Activated naive CD8-positive, alpha-beta T cell treated with anti-CD3 and anti-CD28 coated beads for 36 hours (primary cell): ENCODE data around the gene NTRK3. TPM values are rescaled to one million over a fixed set of nuclear protein-coding genes. Genes with fewer than 3 reads are reported as not detected.

Experiments used
- DNase-seq: peaks from one replicate; pipeline ENCODE4 v3.0.0; 2021
- H3K27ac Mint-ChIP-seq: one replicate; pipeline ENCODE4 v1.8.0; 2022; ENCODE audit warnings: mild to moderate bottlenecking, moderate library complexity, mixed read lengths
- H3K27me3 Mint-ChIP-seq: one replicate; pipeline ENCODE4 v1.8.0; 2022; ENCODE audit warnings: mild to moderate bottlenecking, mixed read lengths
- H3K36me3 Mint-ChIP-seq: one replicate; pipeline ENCODE4 v1.8.0; 2021; ENCODE audit warnings: mild to moderate bottlenecking, mixed read lengths
- H3K4me1 Mint-ChIP-seq: one replicate; pipeline ENCODE4 v1.8.0; 2021; ENCODE audit warnings: mixed read lengths
- H3K4me3 Mint-ChIP-seq: one replicate; pipeline ENCODE4 v1.8.0; 2022; ENCODE audit warnings: mild to moderate bottlenecking, moderate library complexity, mixed read lengths
- H3K9me3 Mint-ChIP-seq: one replicate; pipeline ENCODE4 v1.8.0; 2022; ENCODE audit warnings: mixed read lengths
- total RNA-seq, 2 experiments: library from RNA; stranded (reverse); gene quantifications; one replicate each; pipeline ENCODE4 v1.2.3, GENCODE V29; 2021

Gene NTRK3
- total RNA-seq, 2 experiments from 2014 or later, result not detected

DNA sequence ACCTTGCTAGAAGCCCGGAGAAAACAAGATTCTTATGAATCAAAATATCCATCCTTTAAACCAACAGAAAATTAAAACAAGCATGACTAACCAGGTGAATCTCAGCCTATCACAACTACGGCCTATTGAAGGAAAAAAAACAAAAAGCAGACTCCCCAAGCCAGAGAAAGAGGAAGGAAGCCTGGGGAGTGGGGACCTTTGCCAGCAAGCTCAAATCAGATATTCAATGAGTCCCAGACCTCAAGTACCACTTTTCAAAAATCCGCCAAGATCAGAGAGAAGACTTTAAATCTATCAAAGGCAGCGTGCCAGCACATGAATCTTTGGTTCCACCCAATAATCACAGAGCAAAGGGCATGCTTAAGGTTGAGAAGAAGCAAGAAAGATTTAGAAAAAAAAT, 253.8 kb downstream of the NTRK3 start:
- Mint-ChIP-seq H3K4me3 (no peak overlapping the region), H3K27ac (no peak overlapping the region), H3K36me3 (no peaks in the 10 kb centered on the region), H3K4me1 (no peaks in the 10 kb centered on the region), H3K9me3 (peaks cover 2% of the 10 kb centered on the region), H3K27me3 (peaks cover 12% of the 10 kb centered on the region)
- DNase-seq, result no peak

DNA sequence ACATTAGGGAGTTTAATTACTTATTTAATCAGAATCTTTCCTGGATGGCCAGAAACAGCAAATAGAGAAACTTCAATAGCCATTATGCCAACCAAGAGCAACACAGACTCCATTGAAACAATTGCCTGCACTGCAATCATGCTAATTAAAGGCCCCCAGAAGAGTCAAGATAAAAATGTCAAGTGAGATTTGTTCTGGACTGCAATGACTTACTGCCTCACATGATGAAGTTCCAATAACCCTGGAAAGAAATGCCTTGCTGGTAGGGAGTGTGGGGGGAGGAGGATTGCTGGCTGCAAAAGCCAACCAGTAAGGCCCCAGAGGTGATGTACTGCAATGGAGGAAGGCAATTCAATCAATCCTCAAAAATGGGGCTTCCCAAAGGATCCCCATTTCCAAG, 257.9 kb downstream of the NTRK3 start:
- Mint-ChIP-seq H3K9me3 (peaks cover 2% of the 10 kb centered on the region), H3K4me3 (no peak overlapping the region), H3K27me3 (peaks cover 6% of the 10 kb centered on the region), H3K27ac (no peak overlapping the region), H3K36me3 (no peaks in the 10 kb centered on the region), H3K4me1 (no peaks in the 10 kb centered on the region)
- DNase-seq, result no peak

DNA sequence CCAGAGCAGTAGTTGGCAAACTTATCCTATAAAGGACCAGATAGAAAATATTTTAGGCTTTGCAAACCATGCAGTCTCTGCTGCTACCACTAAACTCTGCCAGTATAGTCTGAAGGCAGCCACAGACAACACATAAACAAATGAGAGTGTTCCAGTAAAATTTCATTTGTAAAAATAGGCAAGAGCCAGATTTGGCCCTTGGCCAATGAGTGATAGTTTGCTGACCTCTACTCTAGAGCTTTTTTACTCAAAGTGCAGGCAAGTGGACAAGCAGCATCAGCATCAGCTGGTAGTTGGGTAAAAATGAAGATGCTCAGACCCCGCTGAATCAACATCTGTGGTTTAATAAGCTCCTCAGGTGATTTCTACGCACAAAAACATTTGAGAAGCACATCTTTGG, 269.8 kb downstream of the NTRK3 start:
- Mint-ChIP-seq H3K36me3 (no peaks in the 10 kb centered on the region), H3K27me3 (no peaks in the 10 kb centered on the region), H3K4me3 (no peak overlapping the region), H3K27ac (no peak overlapping the region), H3K4me1 (no peaks in the 10 kb centered on the region), H3K9me3 (no peaks in the 10 kb centered on the region)
- no peak for DNase-seq

DNA sequence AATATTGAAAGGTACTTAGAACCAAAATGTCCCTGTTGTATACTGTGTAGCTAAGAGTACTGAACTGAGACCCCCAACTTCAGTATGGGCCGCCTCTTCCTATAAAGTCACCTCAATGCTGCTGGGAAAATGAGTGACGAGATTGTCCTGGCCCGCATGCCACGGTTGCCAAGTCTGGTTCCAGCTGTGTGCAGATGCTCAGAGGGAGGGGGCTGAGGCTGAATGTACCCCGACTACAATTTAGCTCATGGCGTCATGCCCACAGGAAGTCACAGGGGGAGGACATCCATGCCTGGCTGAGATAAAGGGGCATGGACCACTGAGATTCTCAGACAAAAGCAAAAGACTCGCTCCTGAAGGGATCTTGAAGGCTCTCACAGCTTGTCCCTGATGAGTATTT, 271.1 kb downstream of the NTRK3 start:
- no peaks in the 10 kb centered on the region for H3K4me1 Mint-ChIP-seq
- no peak overlapping the region for H3K27ac Mint-ChIP-seq
- no peaks in the 10 kb centered on the region for H3K9me3 Mint-ChIP-seq
- H3K27me3 Mint-ChIP-seq, result no peaks in the 10 kb centered on the region
- no peak overlapping the region for H3K4me3 Mint-ChIP-seq
- no peak for DNase-seq
- no peaks in the 10 kb centered on the region for H3K36me3 Mint-ChIP-seq

DNA sequence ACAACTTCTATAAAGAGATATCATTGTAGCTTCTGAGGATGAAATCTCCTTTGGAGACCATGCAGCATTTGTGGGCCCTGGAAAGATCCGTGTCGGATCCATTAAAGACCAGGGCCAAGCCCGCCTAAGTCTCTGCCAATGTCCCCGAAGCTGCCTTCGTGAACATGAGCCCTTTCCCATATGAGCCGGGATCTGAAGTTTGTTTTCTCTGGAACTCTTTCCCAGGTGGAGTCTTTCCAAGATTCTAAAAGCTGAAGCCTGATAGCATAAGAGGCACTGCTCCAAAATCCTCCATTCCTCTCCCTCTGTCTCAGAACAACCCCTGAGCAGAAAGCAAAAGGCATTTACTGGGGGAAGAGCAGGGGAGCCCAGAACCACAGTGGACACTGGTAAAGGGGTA, 274.6 kb downstream of the NTRK3 start:
- Mint-ChIP-seq H3K36me3 (no peaks in the 10 kb centered on the region), H3K27me3 (peaks cover 3% of the 10 kb centered on the region), H3K4me1 (no peaks in the 10 kb centered on the region), H3K27ac (no peak overlapping the region), H3K4me3 (no peak overlapping the region), H3K9me3 (no peaks in the 10 kb centered on the region)
- DNase-seq, result no peak

DNA sequence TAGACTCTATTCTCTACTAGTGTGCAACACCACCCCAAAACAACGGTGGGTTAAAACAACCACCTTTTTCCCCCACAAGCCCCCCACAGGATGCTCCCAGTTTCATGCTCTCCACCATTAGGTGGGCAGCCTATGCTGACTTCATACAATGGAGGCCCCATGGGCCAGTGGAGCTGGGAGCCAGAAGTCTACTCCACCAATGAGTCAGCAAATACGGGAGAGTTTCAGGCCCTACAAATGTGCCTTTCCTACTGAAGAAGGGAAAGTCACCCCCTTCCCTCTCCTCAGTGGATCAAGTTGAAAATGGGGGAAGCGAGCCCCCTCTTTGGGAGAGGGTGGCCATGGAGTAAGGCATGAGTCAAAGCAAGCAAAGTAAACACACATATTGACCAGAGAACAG, 278.6 kb downstream of the NTRK3 start:
- H3K36me3 Mint-ChIP-seq, result no peaks in the 10 kb centered on the region
- H3K4me1 Mint-ChIP-seq, result no peaks in the 10 kb centered on the region
- H3K27ac Mint-ChIP-seq, result no peak overlapping the region
- peaks cover 3% of the 10 kb centered on the region for H3K27me3 Mint-ChIP-seq
- DNase-seq, result no peak
- H3K9me3 Mint-ChIP-seq, result no peaks in the 10 kb centered on the region
- no peak overlapping the region for H3K4me3 Mint-ChIP-seq

DNA sequence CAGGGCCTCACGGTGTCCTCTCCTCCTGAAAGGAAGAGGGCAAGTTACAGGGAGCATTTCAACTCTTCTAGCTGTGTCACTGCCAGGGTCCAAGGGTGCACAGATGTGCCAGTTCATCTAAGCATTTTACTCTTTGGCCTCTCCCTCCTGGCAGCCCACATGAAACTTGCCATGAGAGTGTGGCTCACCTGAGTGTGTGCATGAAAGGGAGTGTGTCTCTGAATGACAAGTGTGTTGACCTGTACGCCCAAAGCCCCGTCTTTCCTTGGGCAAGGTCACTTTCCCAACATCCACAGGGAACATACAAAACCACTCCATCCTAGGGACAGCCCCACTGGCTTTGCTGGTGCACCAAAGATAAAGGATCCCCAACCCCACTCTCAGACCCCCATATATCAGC, 280.0 kb downstream of the NTRK3 start:
- no peaks in the 10 kb centered on the region for H3K4me1 Mint-ChIP-seq
- peaks cover 3% of the 10 kb centered on the region for H3K27me3 Mint-ChIP-seq

DNA sequence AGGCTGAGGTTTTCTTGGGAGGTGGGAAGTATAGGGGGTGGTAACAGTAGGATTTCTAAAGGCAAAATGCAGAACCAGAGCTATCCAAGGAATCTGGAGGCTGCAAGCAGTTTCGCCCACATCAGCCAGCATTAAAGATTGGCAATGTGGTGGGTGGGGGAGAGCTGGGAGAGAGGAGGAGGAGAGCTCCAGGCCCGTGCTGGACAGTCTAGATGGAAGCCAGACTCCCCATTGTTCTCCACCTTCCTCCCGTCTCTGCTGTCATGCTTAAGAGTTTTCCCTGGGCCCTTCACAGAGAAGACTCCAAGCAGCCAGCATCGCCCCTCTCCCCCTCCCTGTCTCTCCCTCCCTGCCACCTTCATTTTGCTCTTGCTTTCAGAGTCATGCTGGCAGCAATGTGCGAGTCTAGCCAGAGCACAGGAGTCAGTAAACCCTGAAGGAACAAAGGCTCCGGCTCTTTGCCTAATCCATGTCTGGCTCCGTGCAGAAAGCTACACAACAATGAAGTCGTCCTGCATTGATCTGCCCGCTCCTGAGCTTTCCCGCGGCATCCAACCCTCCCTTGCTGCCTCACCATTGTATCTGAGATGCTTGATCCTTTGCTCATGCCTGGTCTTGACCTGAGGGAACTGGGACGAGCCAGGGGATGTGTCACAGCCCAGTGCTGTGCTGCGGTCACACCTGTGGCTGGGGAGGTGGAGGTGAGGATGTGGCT, 282.9 kb downstream of the NTRK3 start:
- H3K4me3 Mint-ChIP-seq, result no peak overlapping the region
- H3K9me3 Mint-ChIP-seq, result no peaks in the 10 kb centered on the region
- no peak overlapping the region for H3K27ac Mint-ChIP-seq
- DNase-seq, result no peak
- no peaks in the 10 kb centered on the region for H3K4me1 Mint-ChIP-seq
- H3K27me3 Mint-ChIP-seq, result peaks cover 3% of the 10 kb centered on the region
- no peaks in the 10 kb centered on the region for H3K36me3 Mint-ChIP-seq

More for the DNA sequence above, 280.0 kb downstream of the NTRK3 start:
- no peaks in the 10 kb centered on the region for H3K36me3 Mint-ChIP-seq
- H3K27ac Mint-ChIP-seq, result no peak overlapping the region
- no peak overlapping the region for H3K4me3 Mint-ChIP-seq
- H3K9me3 Mint-ChIP-seq, result no peaks in the 10 kb centered on the region
- no peak for DNase-seq

DNA sequence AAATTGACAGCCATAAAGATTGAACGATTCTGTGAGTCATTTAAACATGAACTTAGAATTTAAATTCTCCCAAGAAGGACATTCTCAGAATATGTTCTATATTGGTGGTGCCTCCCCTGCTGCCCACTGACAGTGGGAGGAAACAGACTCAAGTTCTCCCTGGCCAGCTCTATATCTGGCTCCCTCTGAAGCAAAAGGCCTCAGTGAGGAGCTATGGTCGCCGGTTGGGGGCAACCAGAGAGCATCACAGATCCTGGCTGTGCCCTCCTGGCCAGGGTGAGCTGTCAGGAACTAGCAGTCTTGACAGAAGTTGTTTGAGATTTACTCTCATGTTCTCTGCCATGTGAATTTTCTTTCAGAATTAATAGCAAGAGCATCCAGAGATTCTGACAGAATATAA, 285.5 kb downstream of the NTRK3 start:
- no peak overlapping the region for H3K27ac Mint-ChIP-seq
- peaks cover 1% of the 10 kb centered on the region for H3K9me3 Mint-ChIP-seq
- no peak overlapping the region for H3K4me3 Mint-ChIP-seq
- no peak for DNase-seq
- no peaks in the 10 kb centered on the region for H3K4me1 Mint-ChIP-seq
- H3K36me3 Mint-ChIP-seq, result no peaks in the 10 kb centered on the region
- peaks cover 7% of the 10 kb centered on the region for H3K27me3 Mint-ChIP-seq

DNA sequence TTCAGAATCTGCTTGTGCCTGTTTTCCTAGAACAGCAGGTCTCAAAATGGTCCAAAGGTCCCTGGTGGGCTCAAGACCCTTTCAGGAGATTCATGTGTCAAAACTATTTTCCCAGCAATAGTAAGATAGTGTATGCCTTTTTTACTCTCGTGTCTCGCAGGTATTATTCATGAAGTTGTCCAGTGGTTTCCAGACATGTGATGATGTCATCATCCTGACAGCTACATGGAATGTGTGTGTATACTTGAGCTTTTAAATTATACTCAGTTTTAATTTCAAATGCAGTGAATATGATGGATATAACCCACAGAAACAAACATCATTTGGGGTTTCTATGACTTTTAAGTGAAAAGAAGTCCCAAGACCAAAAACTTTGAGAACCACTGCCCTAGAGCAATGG, 288.6 kb downstream of the NTRK3 start:
- peaks cover 1% of the 10 kb centered on the region for H3K9me3 Mint-ChIP-seq
- H3K27ac Mint-ChIP-seq, result no peak overlapping the region
- no peaks in the 10 kb centered on the region for H3K36me3 Mint-ChIP-seq
- DNase-seq, result no peak
- peaks cover 14% of the 10 kb centered on the region for H3K27me3 Mint-ChIP-seq
- no peak overlapping the region for H3K4me3 Mint-ChIP-seq
- H3K4me1 Mint-ChIP-seq, result no peaks in the 10 kb centered on the region

DNA sequence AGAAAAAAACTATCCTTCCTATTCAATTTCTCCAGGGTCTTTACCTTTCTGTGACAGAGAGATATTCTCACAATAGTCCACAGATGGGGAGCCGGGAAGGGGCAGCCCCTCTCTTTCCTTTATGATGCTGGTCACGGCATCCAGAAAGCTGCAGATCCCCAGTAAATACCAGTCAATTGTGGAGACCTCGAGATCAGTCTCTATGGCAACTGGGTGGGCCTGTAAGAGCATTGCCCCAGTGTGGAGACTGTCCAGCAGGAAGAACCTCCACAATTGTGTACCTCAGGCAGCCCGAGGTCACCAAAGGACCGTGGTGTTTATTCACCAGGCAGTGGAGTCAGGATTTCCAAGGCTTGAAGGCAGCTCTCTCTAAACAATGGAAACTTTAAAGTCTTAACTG, 291.2 kb downstream of the NTRK3 start:
- no peak overlapping the region for H3K27ac Mint-ChIP-seq
- H3K27me3 Mint-ChIP-seq, result peaks cover 14% of the 10 kb centered on the region
- H3K36me3 Mint-ChIP-seq, result no peaks in the 10 kb centered on the region
- no peaks in the 10 kb centered on the region for H3K4me1 Mint-ChIP-seq
- H3K4me3 Mint-ChIP-seq, result no peak overlapping the region
- peaks cover 1% of the 10 kb centered on the region for H3K9me3 Mint-ChIP-seq
- DNase-seq, result no peak

DNA sequence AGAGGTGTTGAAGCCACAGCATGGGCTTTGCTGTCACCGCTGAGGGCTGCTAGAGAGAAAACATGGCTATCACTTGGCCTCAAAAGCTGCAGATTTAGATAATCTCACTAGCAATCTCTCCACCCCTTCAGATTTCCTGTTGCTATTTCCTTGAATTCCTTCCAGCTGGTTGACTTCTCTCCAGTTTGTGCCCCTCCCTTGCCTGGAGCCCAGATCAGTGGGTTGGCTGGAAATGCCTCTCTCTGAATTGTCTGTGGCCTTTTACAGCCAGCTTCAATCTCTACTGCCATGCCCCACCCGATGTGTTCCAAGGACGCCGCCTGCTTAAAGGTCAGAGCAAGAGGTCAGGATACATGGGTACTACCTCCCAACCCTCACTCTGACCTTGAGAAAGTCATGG, 294.1 kb downstream of the NTRK3 start:
- DNase-seq, result no peak
- Mint-ChIP-seq H3K27ac (no peak overlapping the region), H3K4me1 (no peaks in the 10 kb centered on the region), H3K9me3 (peaks cover 1% of the 10 kb centered on the region), H3K36me3 (no peaks in the 10 kb centered on the region), H3K27me3 (peaks cover 14% of the 10 kb centered on the region), H3K4me3 (no peak overlapping the region)

DNA sequence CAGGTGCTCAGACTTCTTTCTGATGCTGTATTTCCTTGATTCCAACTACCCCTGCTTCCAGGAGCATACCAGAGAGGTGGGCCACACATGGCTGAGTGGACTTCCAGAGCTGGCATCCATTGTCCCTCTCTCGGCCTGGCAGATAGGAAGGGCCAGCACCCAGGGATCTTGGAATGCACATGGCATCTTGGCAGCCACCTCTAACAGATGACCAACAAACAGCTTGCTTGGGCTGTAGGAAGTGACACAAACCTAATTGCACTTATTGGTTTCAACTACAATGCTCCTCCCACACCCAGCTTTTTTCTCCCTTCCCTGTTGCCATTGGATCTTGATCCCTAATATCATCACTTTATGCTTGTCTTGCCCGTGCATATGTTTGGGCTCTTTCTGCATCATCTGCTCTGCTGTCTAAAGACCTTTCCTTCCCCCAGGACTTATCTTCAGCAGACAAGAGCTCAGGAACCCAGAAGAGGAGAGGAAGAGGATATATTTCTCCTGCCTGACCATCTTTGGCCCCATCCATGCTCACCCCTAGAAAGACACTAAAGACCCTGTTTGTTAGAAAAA, 294.6 kb downstream of the NTRK3 start:
- Mint-ChIP-seq H3K27me3 (peaks cover 14% of the 10 kb centered on the region), H3K36me3 (no peaks in the 10 kb centered on the region), H3K27ac (no peak overlapping the region), H3K4me1 (no peaks in the 10 kb centered on the region), H3K4me3 (no peak overlapping the region), H3K9me3 (peaks cover 1% of the 10 kb centered on the region)
- DNase-seq, result no peak

DNA sequence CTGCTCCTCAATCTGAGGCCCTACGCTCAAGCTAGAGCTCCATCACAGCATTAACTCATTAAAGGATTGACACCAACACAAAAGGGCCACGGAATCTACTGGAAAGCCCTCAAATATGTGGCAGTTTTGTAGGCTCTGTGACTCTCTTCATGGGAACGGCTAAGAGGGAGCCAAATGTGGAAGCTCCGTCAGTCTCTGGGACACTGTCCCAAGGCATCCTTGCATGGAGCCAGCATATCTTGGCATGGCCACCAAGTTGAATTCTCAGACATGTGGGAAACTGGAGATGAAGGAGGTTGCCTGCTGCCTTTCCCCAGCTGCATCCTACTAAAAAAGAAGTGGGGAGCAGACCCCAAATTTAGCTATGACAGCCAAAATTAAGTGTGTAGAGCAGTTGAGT, 296.9 kb downstream of the NTRK3 start:
- Mint-ChIP-seq H3K27ac (no peak overlapping the region), H3K36me3 (no peaks in the 10 kb centered on the region), H3K4me1 (no peaks in the 10 kb centered on the region), H3K4me3 (no peak overlapping the region), H3K27me3 (peaks cover 7% of the 10 kb centered on the region), H3K9me3 (no peaks in the 10 kb centered on the region)
- no peak for DNase-seq

DNA sequence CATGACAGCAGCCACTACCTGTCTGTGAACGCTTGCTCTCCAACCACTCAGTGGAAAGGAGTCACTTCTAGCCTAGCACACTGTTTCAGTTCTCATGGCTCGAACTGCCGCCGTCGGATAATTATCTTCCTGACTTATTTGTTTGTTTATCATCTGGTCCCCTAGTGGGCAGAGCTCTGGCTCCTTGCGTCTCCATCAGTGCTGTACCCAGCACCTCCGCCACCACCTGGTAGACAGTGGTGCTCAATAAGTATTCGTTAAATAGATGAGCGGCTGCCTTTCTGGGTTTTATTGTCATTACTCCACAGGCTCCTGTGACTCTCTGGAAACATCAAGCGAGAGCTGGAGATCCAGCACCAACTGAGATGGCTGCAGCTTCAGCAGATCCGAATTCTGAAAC, 297.5 kb downstream of the NTRK3 start:
- H3K4me3 Mint-ChIP-seq, result no peak overlapping the region
- H3K27me3 Mint-ChIP-seq, result peaks cover 7% of the 10 kb centered on the region
- DNase-seq, result no peak
- no peaks in the 10 kb centered on the region for H3K9me3 Mint-ChIP-seq
- H3K27ac Mint-ChIP-seq, result no peak overlapping the region
- no peaks in the 10 kb centered on the region for H3K4me1 Mint-ChIP-seq
- H3K36me3 Mint-ChIP-seq, result no peaks in the 10 kb centered on the region

DNA sequence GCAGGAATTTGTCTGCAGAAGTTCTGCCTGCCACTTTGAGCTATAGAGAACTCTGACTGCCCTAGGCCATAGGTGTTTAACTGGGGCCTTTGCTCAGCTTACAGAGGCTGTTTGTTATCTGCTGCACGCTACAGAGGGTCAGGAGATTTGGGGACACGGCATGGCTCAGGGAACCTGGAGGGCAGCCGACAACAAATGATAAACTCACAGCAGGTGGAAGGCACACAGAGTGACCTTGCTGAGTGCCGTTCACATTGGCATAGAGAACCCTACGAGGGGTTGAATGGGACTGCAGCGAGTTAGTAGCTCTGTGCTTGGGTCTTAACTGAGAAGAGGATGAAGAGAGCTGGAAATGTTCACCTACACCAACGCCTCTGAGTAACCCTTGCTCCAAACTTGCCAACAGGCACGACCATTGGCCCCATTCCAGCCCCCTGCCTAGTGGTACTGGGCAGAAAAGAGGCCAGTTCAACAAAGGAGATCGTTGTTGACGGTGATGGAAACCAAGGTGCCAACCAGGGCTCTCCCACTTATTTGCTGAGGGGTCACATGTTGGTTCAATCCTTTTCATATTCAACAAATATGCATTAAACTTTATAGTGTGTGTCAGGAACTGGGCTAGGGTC, 301.1 kb downstream of the NTRK3 start:
- H3K27ac Mint-ChIP-seq, result no peak overlapping the region
- no peaks in the 10 kb centered on the region for H3K4me1 Mint-ChIP-seq
- no peaks in the 10 kb centered on the region for H3K9me3 Mint-ChIP-seq
- DNase-seq, result no peak
- no peaks in the 10 kb centered on the region for H3K36me3 Mint-ChIP-seq
- no peak overlapping the region for H3K4me3 Mint-ChIP-seq
- H3K27me3 Mint-ChIP-seq, result no peaks in the 10 kb centered on the region
